Neural progenitor cell (in vitro differentiated cells): ENCODE data around the gene BAIAP2. TPM values are rescaled to one million over a fixed set of nuclear protein-coding genes. Genes with fewer than 3 reads are reported as not detected.
A peak's percentile ranks its signal among the peaks of the same experiment; 100 is the strongest.

Experiments used
- DNase-seq: peaks from one replicate; pipeline ENCODE4 v3.0.0-alpha.2; 2016; ENCODE audit warnings: low spot score
- H2AFZ ChIP-seq: fragments of 200-600 bp; sonication (generic); replicated peaks from 2 replicates; pipeline ENCODE4 v1.6.1; 2016; ENCODE audit warnings: antibody characterized with exemption
- H3F3A ChIP-seq: fragments of 200-600 bp; sonication (generic); 2 replicates; pipeline ENCODE4 v1.6.1; 2016; ENCODE audit warnings: antibody characterized with exemption, low read depth
- H3K27ac ChIP-seq: fragments of 200-600 bp; sonication (generic); 2 replicates; pipeline ENCODE4 v1.5.1; 2016; ENCODE audit warnings: mild to moderate bottlenecking
- H3K27me3 ChIP-seq: fragments of 200-600 bp; sonication (generic); 2 replicates; pipeline ENCODE4 v1.6.1; 2016; ENCODE audit warnings: mild to moderate bottlenecking, moderate library complexity
- H3K36me3 ChIP-seq: fragments of 200-600 bp; sonication (generic); 2 replicates; pipeline ENCODE4 v1.5.1; 2016
- H3K4me1 ChIP-seq: fragments of 200-600 bp; sonication (generic); 2 replicates; pipeline ENCODE4 v1.6.1; 2016; ENCODE audit warnings: mixed run types
- H3K4me2 ChIP-seq: fragments of 200-600 bp; sonication (generic); 2 replicates; pipeline ENCODE4 v1.6.1; 2016
- H3K4me3 ChIP-seq: fragments of 200-600 bp; sonication (generic); 2 replicates; pipeline ENCODE4 v1.5.1; 2016
- H3K79me2 ChIP-seq: fragments of 200-600 bp; sonication (generic); 2 replicates; pipeline ENCODE4 v1.6.1; 2016; ENCODE audit warnings: low read depth
- H3K9ac ChIP-seq: fragments of 200-600 bp; sonication (generic); 2 replicates; pipeline ENCODE4 v1.6.1; 2016
- H3K9me3 ChIP-seq: fragments of 200-600 bp; sonication (generic); 2 replicates; pipeline ENCODE4 v1.5.1; 2016; ENCODE audit warnings: low read depth
- H4K20me1 ChIP-seq: fragments of 200-600 bp; sonication (generic); 2 replicates; pipeline ENCODE4 v1.6.1; 2016; ENCODE audit warnings: low read depth
- H3K27ac Mint-ChIP-seq: 3 replicates; pipeline ENCODE4 v1.8.0; 2021; ENCODE audit warnings: mixed read lengths
- H3K27me3 Mint-ChIP-seq: 2 replicates; pipeline ENCODE4 v1.8.0; 2022; ENCODE audit warnings: low read depth, mild to moderate bottlenecking, inconsistent platforms, moderate library complexity, mixed read lengths; ENCODE audit not compliant: insufficient read depth
- H3K36me3 Mint-ChIP-seq: 3 replicates; pipeline ENCODE4 v1.8.0; 2021; ENCODE audit warnings: mixed read lengths
- H3K4me1 Mint-ChIP-seq: 3 replicates; pipeline ENCODE4 v1.8.0; 2021; ENCODE audit warnings: mixed read lengths
- H3K4me3 Mint-ChIP-seq: 3 replicates; pipeline ENCODE4 v1.8.0; 2021; ENCODE audit warnings: mild to moderate bottlenecking, moderate library complexity, mixed read lengths
- H3K9me3 Mint-ChIP-seq: 3 replicates; pipeline ENCODE4 v1.8.0; 2020; ENCODE audit warnings: mixed read lengths
- EZH2 ChIP-seq: fragments of 200-600 bp; sonication (generic); IDR thresholded peaks from 2 replicates; pipeline ENCODE4 v1.6.1; 2017; ENCODE audit warnings: antibody characterized with exemption, mild to moderate bottlenecking, moderate library complexity
- EZH2phosphoT487 ChIP-seq: fragments of 200-600 bp; sonication (generic); IDR thresholded peaks from 2 replicates; pipeline ENCODE4 v1.6.1; 2017; ENCODE audit warnings: antibody characterized with exemption
- total RNA-seq: library from RNA; depleted of rRNA; stranded (reverse); fragments of >200 nt; gene quantifications from 2 replicates; pipeline ENCODE4 v1.2.3, GENCODE V29; 2015; ENCODE audit warnings: low replicate concordance
- TF ChIP-seq, protein P1 (sequence below): fragments of 200-600 bp; sonication (generic); IDR thresholded peaks from 2 replicates; pipeline ENCODE4 v1.5.1; 2017; ENCODE audit warnings: antibody characterized with exemption, mild to moderate bottlenecking

The BAIAP2 gene
- total RNA-seq, 1 donor from 2014 or later, result 15.6 TPM

DNA sequence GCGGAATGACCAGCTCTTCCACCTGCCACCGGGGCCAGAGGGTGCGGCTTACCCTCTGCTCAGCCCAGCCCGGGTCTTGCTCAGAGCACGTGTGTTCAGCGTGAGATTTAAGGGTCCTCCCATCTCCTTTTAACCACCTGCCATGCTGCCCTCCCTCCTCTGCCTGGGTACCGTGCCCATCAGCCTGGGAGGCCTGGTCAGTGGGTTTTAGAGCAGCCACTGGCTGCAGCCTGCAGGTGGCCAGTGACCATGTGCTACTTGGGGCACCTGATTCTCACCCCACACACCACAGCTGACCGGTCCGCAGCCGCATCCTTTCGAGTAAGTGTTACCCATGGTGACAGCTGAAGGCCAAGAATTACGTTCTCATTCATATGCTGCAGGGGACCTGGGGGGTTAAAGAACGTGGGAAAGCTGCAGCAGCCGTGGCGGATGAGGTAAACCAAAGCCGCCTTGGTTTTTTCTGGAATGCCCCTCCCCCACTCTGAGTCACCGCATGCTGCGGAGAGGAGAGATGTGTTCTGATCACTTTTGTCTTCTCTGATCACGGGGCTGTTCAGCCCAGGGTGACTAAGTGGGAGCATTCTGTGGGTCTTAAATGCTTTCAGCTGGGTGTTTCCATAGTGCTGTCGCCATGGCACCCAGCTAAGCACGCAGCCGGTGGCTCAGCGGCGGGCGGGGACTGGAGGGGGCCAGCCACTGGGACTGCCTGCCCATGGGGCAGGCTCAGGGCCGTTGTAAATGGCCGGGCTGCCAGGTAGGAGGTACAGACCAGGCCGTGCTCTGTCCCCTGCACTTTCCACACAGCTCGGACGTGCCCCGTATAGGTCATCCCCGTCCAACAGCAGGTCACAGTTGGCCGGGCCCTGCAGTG is 59.8 kb downstream of the BAIAP2 start:
- H3K9me3 Mint-ChIP-seq, result no peaks in the 10 kb centered on the region
- H3K36me3 Mint-ChIP-seq, result no peaks in the 10 kb centered on the region
- peak overlapping the region; percentile 100 for H3K27ac Mint-ChIP-seq
- no peak for TF ChIP-seq EZH2phosphoT487
- TF ChIP-seq EZH2, result no peak
- TF ChIP-seq, protein P1, sequence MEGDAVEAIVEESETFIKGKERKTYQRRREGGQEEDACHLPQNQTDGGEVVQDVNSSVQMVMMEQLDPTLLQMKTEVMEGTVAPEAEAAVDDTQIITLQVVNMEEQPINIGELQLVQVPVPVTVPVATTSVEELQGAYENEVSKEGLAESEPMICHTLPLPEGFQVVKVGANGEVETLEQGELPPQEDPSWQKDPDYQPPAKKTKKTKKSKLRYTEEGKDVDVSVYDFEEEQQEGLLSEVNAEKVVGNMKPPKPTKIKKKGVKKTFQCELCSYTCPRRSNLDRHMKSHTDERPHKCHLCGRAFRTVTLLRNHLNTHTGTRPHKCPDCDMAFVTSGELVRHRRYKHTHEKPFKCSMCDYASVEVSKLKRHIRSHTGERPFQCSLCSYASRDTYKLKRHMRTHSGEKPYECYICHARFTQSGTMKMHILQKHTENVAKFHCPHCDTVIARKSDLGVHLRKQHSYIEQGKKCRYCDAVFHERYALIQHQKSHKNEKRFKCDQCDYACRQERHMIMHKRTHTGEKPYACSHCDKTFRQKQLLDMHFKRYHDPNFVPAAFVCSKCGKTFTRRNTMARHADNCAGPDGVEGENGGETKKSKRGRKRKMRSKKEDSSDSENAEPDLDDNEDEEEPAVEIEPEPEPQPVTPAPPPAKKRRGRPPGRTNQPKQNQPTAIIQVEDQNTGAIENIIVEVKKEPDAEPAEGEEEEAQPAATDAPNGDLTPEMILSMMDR, result peak; percentile 7
- peak overlapping the region; percentile 48 for H3K4me2 ChIP-seq
- H3K27ac ChIP-seq, result peak overlapping the region; percentile 2
- no peak overlapping the region for H3K9ac ChIP-seq
- H3K4me1 ChIP-seq, result peaks cover 47% of the 10 kb centered on the region
- peaks cover 21% of the 10 kb centered on the region for H3F3A ChIP-seq
- peaks cover 62% of the 10 kb centered on the region for H3K4me1 Mint-ChIP-seq
- H3K9me3 ChIP-seq, result no peaks in the 10 kb centered on the region
- peak; percentile 88 for DNase-seq
- H4K20me1 ChIP-seq, result no peaks in the 10 kb centered on the region
- H3K27me3 ChIP-seq, result no peaks in the 10 kb centered on the region
- no peaks in the 10 kb centered on the region for H3K79me2 ChIP-seq
- no peaks in the 10 kb centered on the region for H3K36me3 ChIP-seq
- H3K4me3 ChIP-seq, result no peak overlapping the region
- no peak overlapping the region for H2AFZ ChIP-seq
- peak overlapping the region; percentile 76 for H3K4me3 Mint-ChIP-seq
- peaks cover 9% of the 10 kb centered on the region for H3K27me3 Mint-ChIP-seq

DNA sequence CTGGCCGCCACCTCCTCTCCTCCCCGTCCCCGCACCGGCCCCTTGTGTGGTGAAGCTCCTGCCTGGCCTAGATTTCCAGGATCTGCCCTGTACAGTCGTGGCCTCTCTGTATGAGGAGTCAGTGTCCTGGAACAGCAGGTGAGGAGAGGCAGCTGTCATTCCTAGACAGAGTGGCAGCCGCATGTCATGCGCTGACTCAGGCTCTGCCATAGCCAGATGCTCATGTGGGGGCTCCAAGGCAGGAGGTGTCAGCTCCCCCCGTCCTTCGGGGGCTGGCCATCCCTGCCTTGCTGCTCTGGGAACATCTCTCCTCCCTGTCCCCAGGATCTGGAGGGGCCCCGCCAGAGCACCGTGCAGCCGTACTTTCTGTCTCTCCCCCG is 60.4 kb downstream of the BAIAP2 start:
- Histone ChIP-seq H3K9ac (no peak overlapping the region), H3K4me3 (no peak overlapping the region), H2AFZ (no peak overlapping the region), H3K9me3 (no peaks in the 10 kb centered on the region), H3F3A (peaks cover 21% of the 10 kb centered on the region), H3K4me2 (peak overlapping the region; percentile 48), H3K27me3 (no peaks in the 10 kb centered on the region), H3K27ac (peak overlapping the region; percentile 2), H3K36me3 (no peaks in the 10 kb centered on the region), H4K20me1 (no peaks in the 10 kb centered on the region), H3K79me2 (no peaks in the 10 kb centered on the region), H3K4me1 (peaks cover 47% of the 10 kb centered on the region)
- peaks cover 6% of the 10 kb centered on the region for H3K27me3 Mint-ChIP-seq
- H3K27ac Mint-ChIP-seq, result peak overlapping the region; percentile 100
- peaks cover 59% of the 10 kb centered on the region for H3K4me1 Mint-ChIP-seq
- no peaks in the 10 kb centered on the region for H3K9me3 Mint-ChIP-seq
- peak overlapping the region; percentile 76 for H3K4me3 Mint-ChIP-seq
- no peak for DNase-seq
- no peaks in the 10 kb centered on the region for H3K36me3 Mint-ChIP-seq
- no peak for TF ChIP-seq EZH2phosphoT487
- no peak for TF ChIP-seq EZH2
- TF ChIP-seq, protein P1, result no peak

DNA sequence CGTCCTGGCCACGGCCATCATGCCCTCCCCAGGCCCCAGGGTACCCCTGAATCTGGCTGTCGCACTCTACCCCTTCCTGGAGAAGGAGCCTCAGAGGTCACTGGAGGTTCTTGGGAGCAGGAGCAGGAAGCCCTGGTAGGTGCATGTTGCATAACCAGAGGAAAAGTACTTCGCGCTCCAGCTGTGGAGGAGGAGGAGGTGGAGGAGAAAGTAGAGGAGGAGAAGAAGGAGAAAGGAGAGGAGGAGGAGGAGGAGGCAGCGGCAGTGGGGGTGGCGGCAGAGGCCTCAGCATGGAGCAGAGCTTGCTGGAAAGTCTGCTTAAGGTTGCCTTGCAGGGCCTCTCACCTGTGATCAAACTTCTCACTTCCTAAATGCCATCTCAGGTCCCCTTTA is 61.8 kb downstream of the BAIAP2 start:
- no peak for DNase-seq
- peaks cover 55% of the 10 kb centered on the region for H3K4me1 Mint-ChIP-seq
- Histone ChIP-seq H4K20me1 (peaks cover 6% of the 10 kb centered on the region), H3K4me1 (peaks cover 42% of the 10 kb centered on the region), H3K9me3 (no peaks in the 10 kb centered on the region), H3F3A (peaks cover 21% of the 10 kb centered on the region), H3K27me3 (no peaks in the 10 kb centered on the region), H3K27ac (no peak overlapping the region), H2AFZ (no peak overlapping the region), H3K79me2 (no peaks in the 10 kb centered on the region), H3K9ac (no peak overlapping the region), H3K4me3 (no peak overlapping the region), H3K4me2 (peak overlapping the region; percentile 61), H3K36me3 (no peaks in the 10 kb centered on the region)
- H3K27ac Mint-ChIP-seq, result peak overlapping the region; percentile 87
- H3K9me3 Mint-ChIP-seq, result no peaks in the 10 kb centered on the region
- H3K4me3 Mint-ChIP-seq, result peak overlapping the region; percentile 78
- TF ChIP-seq EZH2phosphoT487, result no peak
- TF ChIP-seq EZH2, result no peak
- TF ChIP-seq, protein P1, result no peak
- no peaks in the 10 kb centered on the region for H3K36me3 Mint-ChIP-seq
- H3K27me3 Mint-ChIP-seq, result peaks cover 5% of the 10 kb centered on the region
